Motor neuron (in vitro differentiated cells): ENCODE results near the gene SMCR8. TPM values are rescaled to one million over a fixed set of nuclear protein-coding genes. Genes with fewer than 3 reads are reported as not detected.
A peak's percentile ranks its signal among the peaks of the same experiment; 100 is the strongest.

Experiments used
- ATAC-seq, 8 experiments: fragments of 200-7000 bp; cut with Tn5 transposase; replicated peaks in 6 of 8; 2 replicates each; pipeline ENCODE4 v1.8.0; 2021; ENCODE audit warnings: mild to moderate bottlenecking in 8 of 8, moderate library complexity in 8 of 8
- H3K27ac ChIP-seq, 2 donors: fragments of 250-450 bp; sonication (Bioruptor Pico); 2 replicates each; pipeline ENCODE4 v1.9.0; 2021; ENCODE audit warnings: antibody characterized with exemption in 2 of 2, mild to moderate bottlenecking in 2 of 2, moderate library complexity in 1 of 2
- H3K4me1 ChIP-seq, 2 donors: fragments of 250-450 bp; sonication (Bioruptor Pico); replicated peaks in 1 of 2; 2 replicates each; pipeline ENCODE4 v1.6.1; 2021; ENCODE audit warnings: antibody characterized with exemption in 2 of 2, mild to moderate bottlenecking in 2 of 2, moderate library complexity in 1 of 2
- H3K4me3 ChIP-seq, 5 donors: fragments of 250-450 bp; sonication (Bioruptor Pico); 2 replicates each; pipeline ENCODE4 v1.9.0; 2021; ENCODE audit warnings: antibody characterized with exemption in 5 of 5, mild to moderate bottlenecking in 5 of 5, moderate library complexity in 4 of 5
- WGBS, 10 experiments: fragments of 450-650 bp; shearing (Covaris generic); methylation state at CpG; one replicate each; pipeline ENCODE4 v1.0.0; 2022; 5-methylcytosine and 5-hydroxymethylcytosine counted together
- in situ Hi-C, 9 experiments: fragments of 400-800 bp; cut with MboI; loops; one replicate each; pipeline ENCODE4 v1.15.0; 2021; ENCODE audit warnings: low sequenced_read_pairs in 9 of 9, low pct_unique_long_range_greater_than_20kb in 2 of 9; ENCODE audit not compliant: unreplicated experiment in 9 of 9
- total RNA-seq, 8 experiments: library from RNA; unstranded; fragments of 300-600 nt; gene quantifications; 2 replicates each; pipeline versions ENCODE4 v1.2.3 to v1.2.4, GENCODE V29; 2022

The SMCR8 gene
- total RNA-seq, 8 experiments from 2014 or later, result 6.1 to 16.4 (median 11.5) TPM

- in situ Hi-C loops, result no loop called here
- ATAC-seq, result no peak
- WGBS, 10 experiments, result 97 to 100% (median 100%) methylated on average over 1 to 10 of the region's 13 CpGs; no CpG with 5 or more reads in 5 of the 10 experiments
- H3K27ac ChIP-seq, result no peak overlapping the region
- no peaks in the 10 kb centered on the region for H3K4me1 ChIP-seq
- H3K4me3 ChIP-seq, result no peak overlapping the region
Measured at GRCh38 chr17:18339933-18340332, 24.8 kb downstream of the SMCR8 start.

GRCh38 chr17:18344021-18344420 lies 28.9 kb downstream of the SMCR8 start:
- in situ Hi-C loops, result no loop called here

GRCh38 chr17:18353541-18353940 lies 38.4 kb downstream of the SMCR8 start:
- in situ Hi-C loops, result no loop called here
- no peak for ATAC-seq
- Histone ChIP-seq H3K4me3 (no peak overlapping the region), H3K27ac (no peak overlapping the region), H3K4me1 (no peaks in the 10 kb centered on the region)
- WGBS, 10 experiments, result 8 to 100% (median 86%) methylated on average over 2 to 6 of the region's 6 CpGs; no CpG with 5 or more reads in 3 of the 10 experiments

More at GRCh38 chr17:18344021-18344420, 28.9 kb downstream of the SMCR8 start:
- 93 to 100% (median 97%) methylated on average over 2 to 5 of the region's 5 CpGs; no CpG with 5 or more reads in 3 of the 10 experiments for WGBS, 10 experiments
- Histone ChIP-seq H3K4me3 (no peak overlapping the region), H3K27ac (no peak overlapping the region), H3K4me1 (no peaks in the 10 kb centered on the region)
- no peak for ATAC-seq

- Histone ChIP-seq H3K4me1 (no peaks in the 10 kb centered on the region), H3K4me3 (no peak overlapping the region), H3K27ac (no peak overlapping the region)
- WGBS, 10 experiments, result 45 to 100% (median 82%) methylated on average over 2 to 8 of the region's 10 CpGs; no CpG with 5 or more reads in 3 of the 10 experiments
- ATAC-seq, result no peak
- in situ Hi-C loops, result no loop called here
Measured at GRCh38 chr17:18356624-18357023, 41.5 kb downstream of the SMCR8 start.

- Histone ChIP-seq H3K4me3 (no peak overlapping the region), H3K27ac (no peak overlapping the region), H3K4me1 (peaks cover 0 to 5% of the 10 kb centered on the region in 2 donors)
- 45 to 100% (median 82%) methylated on average over 1 to 8 of the region's 8 CpGs; no CpG with 5 or more reads in 1 of the 10 experiments for WGBS, 10 experiments
- no peak for ATAC-seq
- in situ Hi-C loops, result no loop called here
Measured at GRCh38 chr17:18360518-18360917, 45.4 kb downstream of the SMCR8 start.

- no peak for ATAC-seq
- 43 to 83% (median 64%) methylated on average over 1 to 10 of the region's 15 CpGs for WGBS, 10 experiments
- in situ Hi-C loops, result no loop called here
- peak overlapping the region; percentile 54 to 89 (median 63) for H3K4me3 ChIP-seq
- H3K27ac ChIP-seq, result no peak overlapping the region
- H3K4me1 ChIP-seq, result peaks cover 0 to 5% of the 10 kb centered on the region in 2 donors
Measured at GRCh38 chr17:18361837-18362697, 47.0 kb downstream of the SMCR8 start.

- peak in 1 of 8 experiments; percentile 1 for ATAC-seq
- Histone ChIP-seq H3K4me1 (peaks cover 0 to 5% of the 10 kb centered on the region in 2 donors), H3K27ac (no peak overlapping the region), H3K4me3 (peak overlapping the region; percentile 54 to 89 (median 63))
- in situ Hi-C loops, result no loop called here
- WGBS, 10 experiments, result 0 to 50% (median 5%) methylated on average over 1 to 11 of the region's 14 CpGs; no CpG with 5 or more reads in 4 of the 10 experiments
Measured at GRCh38 chr17:18362698-18363100, 47.6 kb downstream of the SMCR8 start.

- H3K4me3 ChIP-seq, result peak within 1 kb of the TSS; percentile 54 to 89 (median 63)
- 0 to 20% (median 1%) methylated on average over 1 to 28 of the region's 76 CpGs; no CpG with 5 or more reads in 2 of the 10 experiments for WGBS, 10 experiments
- H3K27ac ChIP-seq, result no peak within 1 kb of the TSS
- H3K4me1 ChIP-seq, result peaks cover 0 to 5% of the 10 kb centered on the region in 2 donors
- ATAC-seq, result peak; percentile 99 to 100 (median 100)
- in situ Hi-C loops, result no loop called here
Measured at GRCh38 chr17:18363101-18364049, 48.3 kb downstream of the SMCR8 start, which contains the start of gene SHMT1. TSS of gene SHMT1 (minus strand) at chr17:18363550. CDS start at chr17:18355981, 7,569 bp downstream.

GRCh38 chr17:18364166-18364565 lies 49.1 kb downstream of the SMCR8 start:
- H3K4me3 ChIP-seq, result no peak overlapping the region
- 62 to 100% (median 79%) methylated on average over 2 to 5 of the region's 6 CpGs; no CpG with 5 or more reads in 4 of the 10 experiments for WGBS, 10 experiments
- ATAC-seq, result no peak
- in situ Hi-C loops, result no loop called here
- peaks cover 0 to 5% of the 10 kb centered on the region in 2 donors for H3K4me1 ChIP-seq
- no peak overlapping the region for H3K27ac ChIP-seq

GRCh38 chr17:18368946-18369345 lies 53.9 kb downstream of the SMCR8 start:
- 38 to 97% (median 84%) methylated on average over 2 to 7 of the region's 8 CpGs; no CpG with 5 or more reads in 6 of the 10 experiments for WGBS, 10 experiments
- no peak overlapping the region for H3K4me3 ChIP-seq
- H3K27ac ChIP-seq, result no peak overlapping the region
- H3K4me1 ChIP-seq, result no peaks in the 10 kb centered on the region
- ATAC-seq, result peak in 1 of 8 experiments; percentile 32
- in situ Hi-C loops, result no loop called here

GRCh38 chr17:18370761-18371160 lies 55.7 kb downstream of the SMCR8 start:
- in situ Hi-C loops, result no loop called here
- Histone ChIP-seq H3K27ac (no peak overlapping the region), H3K4me3 (no peak overlapping the region), H3K4me1 (no peaks in the 10 kb centered on the region)
- ATAC-seq, result no peak
- WGBS, 10 experiments, result 20 to 82% (median 71%) methylated on average over 1 to 5 of the region's 5 CpGs; no CpG with 5 or more reads in 4 of the 10 experiments

GRCh38 chr17:18371455-18371854 lies 56.4 kb downstream of the SMCR8 start:
- H3K27ac ChIP-seq, result no peak overlapping the region
- H3K4me1 ChIP-seq, result no peaks in the 10 kb centered on the region
- WGBS, 10 experiments, result 48 to 100% (median 82%) methylated on average over 1 to 6 of the region's 7 CpGs
- in situ Hi-C loops, result no loop called here
- H3K4me3 ChIP-seq, result no peak overlapping the region
- no peak for ATAC-seq
